ENCODE measurements around the gene SLC16A14. TPM values are rescaled to one million over a fixed set of nuclear protein-coding genes. Genes with fewer than 3 reads are reported as not detected.
"Not testable (repeated sequence)": the region's sequence is repeated elsewhere in the genome, so short reads cannot be mapped to it uniquely, and the experiment has no call there.

SLC16A14 gene
- total and polyA plus RNA-seq, 2 donors (not counting 3 experiments of a cell fraction or from before 2014, with no cell fraction given) = 0.22 to 0.30 TPM

DNA sequence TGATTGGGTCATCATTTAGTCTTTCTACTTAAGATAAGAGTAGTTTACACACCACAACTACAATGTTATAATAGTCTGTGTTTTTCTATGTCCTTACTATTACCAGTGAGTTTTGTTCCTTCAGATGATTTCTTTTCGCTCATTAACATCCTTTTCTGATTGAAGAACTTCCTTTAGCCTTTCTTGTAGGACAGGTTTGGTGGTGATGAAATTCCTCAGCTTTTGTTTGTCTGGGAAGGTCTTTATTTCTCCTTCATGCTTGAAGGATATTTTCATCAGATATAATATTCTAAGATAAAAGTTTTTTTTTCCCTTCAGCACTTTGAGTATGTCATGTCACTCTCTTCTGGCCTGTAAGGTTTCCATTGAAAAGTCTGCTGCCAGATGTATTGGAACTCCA lies 38.0 kb upstream of the SLC16A14 start:
- no peak overlapping the region for H3K9ac ChIP-seq (replicated peaks; ENCODE audit: extremely low read depth, insufficient read depth, low read length)
- no peaks in the 10 kb centered on the region for H3K4me1 ChIP-seq (ENCODE audit: control insufficient read depth, extremely low read depth, insufficient read depth, low read length)
- no peak overlapping the region for H2AFZ ChIP-seq (ENCODE audit: low read depth, low read length)
- no peak overlapping the region for H3K27ac ChIP-seq (ENCODE audit: insufficient read depth, low read depth, low read length)
- H4K20me1 ChIP-seq (replicated peaks; ENCODE audit: control insufficient read depth, extremely low read depth, insufficient read depth, low read length) = no peaks in the 10 kb centered on the region
- no peaks in the 10 kb centered on the region for H3K79me2 ChIP-seq (ENCODE audit: control insufficient read depth, insufficient read depth, low read length)
- DNase-seq (ENCODE audit: low read depth, low spot score) (no peak), FAIRE-seq (no peak)
- TF ChIP-seq FOS (IDR thresholded peaks at IDR 0.05; ENCODE audit: borderline replicate concordance, insufficient read depth, low read length) = no peak
- no peak for TF ChIP-seq POLR2AphosphoS5 (IDR thresholded peaks at IDR 0.05; ENCODE audit: insufficient read depth, low read depth, low read length)
- TF ChIP-seq, protein P1, sequence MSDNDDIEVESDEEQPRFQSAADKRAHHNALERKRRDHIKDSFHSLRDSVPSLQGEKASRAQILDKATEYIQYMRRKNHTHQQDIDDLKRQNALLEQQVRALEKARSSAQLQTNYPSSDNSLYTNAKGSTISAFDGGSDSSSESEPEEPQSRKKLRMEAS (IDR thresholded peaks at IDR 0.05; ENCODE audit: insufficient read depth, insufficient read length) = no peak
- no peak for TF ChIP-seq POLR2A (IDR thresholded peaks at IDR 0.05; ENCODE audit: low read depth, low read length)
- intact Hi-C loops (cut with micrococcal nuclease) (no loop called here), dilution Hi-C loops (cut with MboI; ENCODE audit: extremely low pct_ligation_motif_present, low sequenced_read_pairs) (no loop called here)
- H3K9me3 ChIP-seq (replicated peaks; ENCODE audit: control insufficient read depth, insufficient read depth, low read length) = no peaks in the 10 kb centered on the region
- no peak overlapping the region for H3K4me3 ChIP-seq (replicated peaks in 1 of 3; ENCODE audit: insufficient read depth in 1 of 3, low read depth in 1 of 3, low read length in 3 of 3)
- POLR2A ChIA-PET = no interaction called here
- no TSS peak for BruUV-seq (replicated peaks)
- H3K27me3 ChIP-seq (ENCODE audit: control insufficient read depth in 2 of 2, insufficient read depth in 2 of 2, low read length in 2 of 2) = no peaks in the 10 kb centered on the region
- H3K4me2 ChIP-seq (ENCODE audit: insufficient read depth, low read length) = no peak overlapping the region
- CTCF ChIA-PET = no interaction called here
- no peaks in the 10 kb centered on the region for H3K9me1 ChIP-seq (replicated peaks; ENCODE audit: control insufficient read depth, extremely low read depth, insufficient read depth, low read length)
- H3K36me3 ChIP-seq (ENCODE audit: control insufficient read depth in 2 of 2, extremely low read depth in 1 of 2, insufficient read depth in 2 of 2, low read length in 2 of 2) = no peaks in the 10 kb centered on the region

DNA sequence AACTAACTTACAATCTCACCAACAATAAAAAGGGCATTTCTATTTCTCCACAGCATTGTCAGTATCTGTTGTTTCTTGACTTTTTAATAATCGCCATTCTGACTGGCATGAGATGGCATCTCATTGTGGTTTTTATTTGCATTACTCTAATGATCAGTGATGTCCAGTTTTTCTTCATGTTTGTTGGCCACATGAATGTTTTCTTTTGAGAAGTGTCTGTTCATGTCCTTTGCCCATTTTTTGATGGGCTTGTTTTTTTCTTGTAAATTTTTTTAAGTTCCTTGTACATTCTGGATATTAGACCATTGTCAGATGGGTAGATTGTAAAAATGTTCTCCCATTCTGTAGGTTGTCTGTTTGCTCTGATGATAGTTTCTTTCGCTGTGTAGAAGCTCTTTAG lies 33.2 kb upstream of the SLC16A14 start:
- H3K9me3 ChIP-seq (replicated peaks; ENCODE audit: control insufficient read depth, insufficient read depth, low read length); dilution Hi-C loops (cut with MboI; ENCODE audit: extremely low pct_ligation_motif_present, low sequenced_read_pairs); H3K79me2 ChIP-seq (ENCODE audit: control insufficient read depth, insufficient read depth, low read length); POLR2A ChIA-PET; H2AFZ ChIP-seq (ENCODE audit: low read depth, low read length); H3K9me1 ChIP-seq (replicated peaks; ENCODE audit: control insufficient read depth, extremely low read depth, insufficient read depth, low read length); H3K4me3 ChIP-seq (replicated peaks in 1 of 3; ENCODE audit: insufficient read depth in 1 of 3, low read depth in 1 of 3, low read length in 3 of 3); H3K27me3 ChIP-seq (ENCODE audit: control insufficient read depth in 2 of 2, insufficient read depth in 2 of 2, low read length in 2 of 2); BruUV-seq (replicated peaks); FAIRE-seq; intact Hi-C loops (cut with micrococcal nuclease); H3K36me3 ChIP-seq (ENCODE audit: control insufficient read depth in 2 of 2, extremely low read depth in 1 of 2, insufficient read depth in 2 of 2, low read length in 2 of 2); H3K9ac ChIP-seq (replicated peaks; ENCODE audit: extremely low read depth, insufficient read depth, low read length); DNase-seq (ENCODE audit: low read depth, low spot score); CTCF ChIA-PET; H3K27ac ChIP-seq (ENCODE audit: insufficient read depth, low read depth, low read length); H3K4me1 ChIP-seq (ENCODE audit: control insufficient read depth, extremely low read depth, insufficient read depth, low read length); H4K20me1 ChIP-seq (replicated peaks; ENCODE audit: control insufficient read depth, extremely low read depth, insufficient read depth, low read length); H3K4me2 ChIP-seq (ENCODE audit: insufficient read depth, low read length): not testable (repeated sequence)
